ENCODE results near the gene RANBP9. TPM values are rescaled to one million over a fixed set of nuclear protein-coding genes. Genes with fewer than 3 reads are reported as not detected.

The RANBP9 gene
- total and polyA plus RNA-seq, 9 of the 15 experiments (the other 6 are each of a cell fraction or from before 2014, with no cell fraction given), result 27.5 to 130 (median 61.5) TPM

DNA sequence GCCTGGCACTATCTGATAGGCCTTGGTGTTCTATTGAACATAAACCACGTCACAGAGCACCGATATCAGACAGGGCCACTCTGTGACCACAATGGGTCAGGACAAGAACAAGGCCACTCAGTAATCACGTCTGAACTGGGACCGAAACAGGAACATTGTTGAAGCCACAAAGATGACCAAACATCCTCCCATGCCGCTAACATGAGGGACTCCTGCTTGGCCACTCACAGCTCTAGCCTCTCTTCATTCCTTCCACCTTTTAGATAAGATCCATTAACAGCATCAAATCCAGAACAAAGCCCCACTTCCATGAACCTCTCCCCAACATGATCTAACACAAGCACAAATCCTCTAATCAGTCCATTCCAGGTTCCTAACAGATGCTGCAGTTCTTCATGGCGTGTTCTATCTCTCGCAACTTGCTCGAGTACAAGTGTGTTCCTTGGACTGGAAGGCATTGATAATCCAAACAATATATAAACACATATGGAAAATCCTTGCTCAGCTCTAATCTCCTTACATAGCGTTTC lies 129.9 kb downstream of the RANBP9 start (continued):
- TF ChIP-seq TOE1 (IDR thresholded peaks at IDR 0.05; ENCODE audit: borderline replicate concordance) (no peak), TOE1 (CRISPR knock-in tag; IDR thresholded peaks at IDR 0.05; ENCODE audit: borderline replicate concordance, low read depth) (no peak), PML (IDR thresholded peaks at IDR 0.05; ENCODE audit: low read length) (peak; percentile 85), CBFA2T3 (IDR thresholded peaks at IDR 0.05) (peak; percentile 94), TARDBP (IDR thresholded peaks at IDR 0.05) (0 out of 2 replicates have a peak, but pooled peaks have one; percentile 15), YBX1 (IDR thresholded peaks at IDR 0.05) (no peak), DMBX1 (CRISPR knock-in tag; IDR thresholded peaks at IDR 0.05; ENCODE audit: borderline replicate concordance) (peak; percentile 71), DPF2 (IDR thresholded peaks at IDR 0.05) (peak; percentile 52; the same call in 1 of the 2 replicates), HDAC2 (IDR thresholded peaks at IDR 0.05) (0 out of 2 replicates have a peak, but pooled peaks have one; percentile 36), SOX6 (IDR thresholded peaks at IDR 0.05) (peak; percentile 82), CTBP1 (IDR thresholded peaks at IDR 0.05; ENCODE audit: borderline replicate concordance) (peak; percentile 68; the same call in 1 of the 2 replicates), ARNT (IDR thresholded peaks at IDR 0.05) (0 out of 4 replicates have a peak, but pooled peaks of 1 of the 2 experiments have one; percentile 27)
- TF ChIP-seq, protein P1, sequence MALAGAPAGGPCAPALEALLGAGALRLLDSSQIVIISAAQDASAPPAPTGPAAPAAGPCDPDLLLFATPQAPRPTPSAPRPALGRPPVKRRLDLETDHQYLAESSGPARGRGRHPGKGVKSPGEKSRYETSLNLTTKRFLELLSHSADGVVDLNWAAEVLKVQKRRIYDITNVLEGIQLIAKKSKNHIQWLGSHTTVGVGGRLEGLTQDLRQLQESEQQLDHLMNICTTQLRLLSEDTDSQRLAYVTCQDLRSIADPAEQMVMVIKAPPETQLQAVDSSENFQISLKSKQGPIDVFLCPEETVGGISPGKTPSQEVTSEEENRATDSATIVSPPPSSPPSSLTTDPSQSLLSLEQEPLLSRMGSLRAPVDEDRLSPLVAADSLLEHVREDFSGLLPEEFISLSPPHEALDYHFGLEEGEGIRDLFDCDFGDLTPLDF (CRISPR knock-in tag; IDR thresholded peaks at IDR 0.05), result no peak
- TF ChIP-seq, protein P2, sequence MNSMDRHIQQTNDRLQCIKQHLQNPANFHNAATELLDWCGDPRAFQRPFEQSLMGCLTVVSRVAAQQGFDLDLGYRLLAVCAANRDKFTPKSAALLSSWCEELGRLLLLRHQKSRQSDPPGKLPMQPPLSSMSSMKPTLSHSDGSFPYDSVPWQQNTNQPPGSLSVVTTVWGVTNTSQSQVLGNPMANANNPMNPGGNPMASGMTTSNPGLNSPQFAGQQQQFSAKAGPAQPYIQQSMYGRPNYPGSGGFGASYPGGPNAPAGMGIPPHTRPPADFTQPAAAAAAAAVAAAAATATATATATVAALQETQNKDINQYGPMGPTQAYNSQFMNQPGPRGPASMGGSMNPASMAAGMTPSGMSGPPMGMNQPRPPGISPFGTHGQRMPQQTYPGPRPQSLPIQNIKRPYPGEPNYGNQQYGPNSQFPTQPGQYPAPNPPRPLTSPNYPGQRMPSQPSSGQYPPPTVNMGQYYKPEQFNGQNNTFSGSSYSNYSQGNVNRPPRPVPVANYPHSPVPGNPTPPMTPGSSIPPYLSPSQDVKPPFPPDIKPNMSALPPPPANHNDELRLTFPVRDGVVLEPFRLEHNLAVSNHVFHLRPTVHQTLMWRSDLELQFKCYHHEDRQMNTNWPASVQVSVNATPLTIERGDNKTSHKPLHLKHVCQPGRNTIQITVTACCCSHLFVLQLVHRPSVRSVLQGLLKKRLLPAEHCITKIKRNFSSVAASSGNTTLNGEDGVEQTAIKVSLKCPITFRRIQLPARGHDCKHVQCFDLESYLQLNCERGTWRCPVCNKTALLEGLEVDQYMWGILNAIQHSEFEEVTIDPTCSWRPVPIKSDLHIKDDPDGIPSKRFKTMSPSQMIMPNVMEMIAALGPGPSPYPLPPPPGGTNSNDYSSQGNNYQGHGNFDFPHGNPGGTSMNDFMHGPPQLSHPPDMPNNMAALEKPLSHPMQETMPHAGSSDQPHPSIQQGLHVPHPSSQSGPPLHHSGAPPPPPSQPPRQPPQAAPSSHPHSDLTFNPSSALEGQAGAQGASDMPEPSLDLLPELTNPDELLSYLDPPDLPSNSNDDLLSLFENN (IDR thresholded peaks at IDR 0.05; ENCODE audit: low read depth in 2 of 2, low read length in 2 of 2), result 0 out of 4 replicates have a peak, but pooled peaks of 1 of the 2 experiments have one; percentile 20

All from K562 (cell line).